HCT116 (cell line): ENCODE data around the gene AGAP1. TPM values are rescaled to one million over a fixed set of nuclear protein-coding genes. Genes with fewer than 3 reads are reported as not detected.

Experiments used
- ATAC-seq: fragments of 200-7000 bp; cut with Tn5 transposase; 2 replicates; pipeline ENCODE4 v1.9.1; 2020; ENCODE audit warnings: mild to moderate bottlenecking, moderate library complexity
- BruUV-seq: library from RNA; stranded (reverse); fragments of 400-500 nt; replicated peaks from 2 replicates; lab custom pipeline; 2021; lab: Mats Ljungman, UMichigan
- CTCF ChIA-PET: fragments of 300-600 bp; sonication (Branson Sonifier 250); formaldehyde crosslinking; loops from one replicate; lab custom pipeline; 2021; ENCODE audit warnings: antibody characterized with exemption; lab: Charles Lee
- POLR2A ChIA-PET: fragments of 300-600, 350-600 bp; sonication (Branson Sonifier 250); formaldehyde crosslinking; loops from one replicate; lab custom pipeline; 2021; ENCODE audit warnings: antibody characterized with exemption; lab: Charles Lee
- RAD21 ChIA-PET, 2 experiments: fragments of 300-600 bp; sonication (Branson Sonifier 250); formaldehyde crosslinking; loops; one replicate each; lab custom pipeline; 2023; ENCODE audit warnings: low total read pairs in 2 of 2; ENCODE audit not compliant: uncharacterized antibody in 2 of 2, unreplicated experiment in 2 of 2, low non-redundant PET in 1 of 2; lab: Charles Lee
- DNase-seq: peaks from one replicate; pipeline ENCODE4 v3.0.0-alpha.2; 2010; ENCODE audit warnings: low read depth, low spot score
- H2AFZ ChIP-seq: fragments of 200-600 bp; shearing (Covaris generic), sonication (generic); 2 replicates; pipeline ENCODE4 v1.6.1; 2017; ENCODE audit warnings: low read depth, mixed run types, mixed read lengths, antibody characterized with exemption, low read length; ENCODE audit not compliant: poor library complexity, severe bottlenecking
- H3K27ac ChIP-seq: 2 replicates; pipeline ENCODE4 v1.5.1; 2012; ENCODE audit warnings: low read depth, low read length
- H3K27me3 ChIP-seq: fragments of 200-600 bp; sonication (generic); 2 replicates; pipeline ENCODE4 v1.6.1; 2016; ENCODE audit warnings: mixed run types, low read length, mixed read lengths; ENCODE audit not compliant: insufficient read depth
- H3K36me3 ChIP-seq, 2 experiments: fragments of 200-500 bp in 1 of 2; fragments of 200-600 bp in 1 of 2; sonication (Bioruptor generic) in 1 of 2; sonication (generic) in 1 of 2; 2 replicates each; pipeline versions ENCODE4 v1.5.1 to v1.6.1; 2014 to 2016; ENCODE audit warnings: low read length in 2 of 2, inconsistent platforms in 1 of 2, mixed read lengths in 1 of 2, mixed run types in 1 of 2; ENCODE audit not compliant: insufficient read depth in 2 of 2, control insufficient read depth in 1 of 2
- H3K4me1 ChIP-seq, 2 experiments: fragments of 200-600 bp in 1 of 2; sonication (generic) in 1 of 2; 2 replicates each; pipeline versions ENCODE4 v1.5.1 to v1.6.1; 2012 to 2017; ENCODE audit warnings: low read length in 2 of 2, inconsistent platforms in 1 of 2, mild to moderate bottlenecking in 1 of 2, mixed read lengths in 1 of 2, mixed run types in 1 of 2, moderate library complexity in 1 of 2; ENCODE audit not compliant: insufficient read depth in 2 of 2, control insufficient read depth in 1 of 2
- H3K4me2 ChIP-seq: fragments of 200-600 bp; sonication (generic); 2 replicates; pipeline ENCODE4 v1.6.1; 2017; ENCODE audit warnings: mixed run types, low read length, mixed read lengths
- H3K4me3 ChIP-seq, 2 experiments: fragments of 200-600 bp in 1 of 2; sonication (generic) in 1 of 2; replicated peaks in 1 of 2; 2 replicates each; pipeline ENCODE4 v1.5.1; 2011 to 2016; ENCODE audit warnings: low read length in 2 of 2, control low read depth in 1 of 2, low read depth in 1 of 2, mild to moderate bottlenecking in 1 of 2, mixed read lengths in 1 of 2, mixed run types in 1 of 2
- H3K79me2 ChIP-seq: fragments of 200-600 bp; sonication (generic); 2 replicates; pipeline ENCODE4 v1.6.1; 2017; ENCODE audit warnings: mild to moderate bottlenecking, mixed run types, low read length, moderate library complexity, mixed read lengths; ENCODE audit not compliant: insufficient read depth
- H3K9ac ChIP-seq: fragments of 200-600 bp; sonication (generic); 2 replicates; pipeline ENCODE4 v1.6.1; 2016; ENCODE audit warnings: low read length, mixed read lengths
- H3K9me2 ChIP-seq: fragments of 200-600 bp; sonication (generic), shearing (Covaris generic); 2 replicates; pipeline ENCODE4 v1.6.1; 2017; ENCODE audit warnings: mixed run types, mild to moderate bottlenecking, moderate library complexity; ENCODE audit not compliant: insufficient read depth
- H3K9me3 ChIP-seq, 2 experiments: fragments of 200-500 bp in 1 of 2; fragments of 200-600 bp in 1 of 2; sonication (Bioruptor generic) in 1 of 2; sonication (generic) in 1 of 2; 2 replicates each; pipeline ENCODE4 v1.6.1; 2014 to 2017; ENCODE audit warnings: low read length in 2 of 2, mixed read lengths in 2 of 2, inconsistent platforms in 1 of 2, low read depth in 1 of 2, mild to moderate bottlenecking in 1 of 2, mixed run types in 1 of 2, moderate library complexity in 1 of 2; ENCODE audit not compliant: control insufficient read depth in 1 of 2, insufficient read depth in 1 of 2
- H4K20me1 ChIP-seq: fragments of 200-600 bp; sonication (generic), shearing (Covaris generic); 2 replicates; pipeline ENCODE4 v1.6.1; 2017; ENCODE audit warnings: mixed run types, mild to moderate bottlenecking, moderate library complexity; ENCODE audit not compliant: insufficient read depth
- CBX3 ChIP-seq: IDR thresholded peaks from 2 replicates; pipeline ENCODE4 v1.6.1; 2012; ENCODE audit warnings: low read depth
- CEBPB ChIP-seq: IDR thresholded peaks from 2 replicates; pipeline ENCODE4 v1.6.1; 2012; ENCODE audit warnings: low read depth
- ELF1 ChIP-seq: IDR thresholded peaks from 2 replicates; pipeline ENCODE4 v1.6.1; 2012; ENCODE audit warnings: low read depth, borderline replicate concordance
- EZH2 ChIP-seq: fragments of 200-600 bp; sonication (generic); IDR thresholded peaks from 2 replicates; pipeline ENCODE4 v1.6.1; 2017; ENCODE audit warnings: antibody characterized with exemption, mixed run types
- FOSL1 ChIP-seq: IDR thresholded peaks from 2 replicates; pipeline ENCODE4 v1.6.1; 2012; ENCODE audit warnings: low read depth
- JUND ChIP-seq: IDR thresholded peaks from 2 replicates; pipeline ENCODE4 v1.6.1; 2012
- POLR2A ChIP-seq: IDR thresholded peaks from 2 replicates; pipeline ENCODE4 v1.7.0; 2011; ENCODE audit warnings: borderline replicate concordance; ENCODE audit not compliant: insufficient read depth, insufficient read length; ENCODE audit errors: extremely low read depth
- POLR2AphosphoS5 ChIP-seq: IDR thresholded peaks from 2 replicates; pipeline ENCODE4 v1.6.1; 2011; ENCODE audit warnings: mild to moderate bottlenecking, low read depth, low read length, moderate library complexity
- SIN3A ChIP-seq: IDR thresholded peaks from 2 replicates; pipeline ENCODE4 v1.6.1; 2012; ENCODE audit warnings: low read depth
- SP1 ChIP-seq: IDR thresholded peaks from 2 replicates; pipeline ENCODE4 v1.6.1; 2012; ENCODE audit warnings: low read depth
- SRF ChIP-seq: IDR thresholded peaks from 2 replicates; pipeline ENCODE4 v1.6.1; 2012; ENCODE audit warnings: low read depth
- TCF7L2 ChIP-seq: IDR thresholded peaks from 2 replicates; pipeline ENCODE4 v1.7.0; 2011; ENCODE audit warnings: borderline replicate concordance, inconsistent platforms; ENCODE audit not compliant: insufficient read depth, insufficient read length; ENCODE audit errors: extremely low read depth
- YY1 ChIP-seq: IDR thresholded peaks from 2 replicates; pipeline ENCODE4 v1.6.1; 2011; ENCODE audit warnings: low read length, low read depth, moderate library complexity, mild to moderate bottlenecking; ENCODE audit not compliant: insufficient replicate concordance; ENCODE audit errors: extremely low read depth
- ZFX ChIP-seq: fragments of 450-650 bp; IDR thresholded peaks from 2 replicates; pipeline ENCODE4 v1.6.1; 2017
- ZNF274 ChIP-seq: fragments of 200-500 bp; sonication (Bioruptor generic); IDR thresholded peaks from 2 replicates; pipeline ENCODE4 v1.6.1; 2014; ENCODE audit warnings: mild to moderate bottlenecking, low read depth, low read length, inconsistent platforms
- intact Hi-C: fragments of 100-400 bp; cut with micrococcal nuclease; formaldehyde crosslinking; loops from 2 replicates; pipeline ENCODE4 v1.10.0; 2022
- total RNA-seq: library from RNA; stranded (reverse); gene quantifications from one replicate; pipeline ENCODE4 v1.2.1, GENCODE V29; 2021; ENCODE audit not compliant: unreplicated experiment
- TF ChIP-seq, protein P1 (sequence below): IDR thresholded peaks from 2 replicates; pipeline ENCODE4 v1.6.1; 2012
- TF ChIP-seq, protein P2 (sequence below): IDR thresholded peaks from 2 replicates; pipeline ENCODE4 v1.6.1; 2011; ENCODE audit warnings: mild to moderate bottlenecking, low read length, moderate library complexity; ENCODE audit not compliant: insufficient replicate concordance; ENCODE audit errors: extremely low read depth
- TF ChIP-seq, protein P3 (sequence below): IDR thresholded peaks from 2 replicates; pipeline ENCODE4 v1.6.1; 2012
- TF ChIP-seq, protein P4 (sequence below), 3 experiments: fragments of 200-600 bp in 1 of 3; sonication (generic) in 1 of 3; IDR thresholded peaks in 2 of 3; conservative IDR thresholded peaks in 1 of 3; 2 replicates each; pipeline ENCODE4 v1.5.1; 2012 to 2017; ENCODE audit warnings: low read depth in 2 of 3, low read length in 2 of 3, antibody characterized with exemption in 1 of 3, borderline replicate concordance in 1 of 3, control low read depth in 1 of 3, mild to moderate bottlenecking in 1 of 3, mixed read lengths in 1 of 3, mixed run types in 1 of 3, moderate library complexity in 1 of 3; ENCODE audit not compliant: insufficient read depth in 1 of 3

AGAP1 gene
- total RNA-seq, 1 experiment from 2014 or later, result 43.8 TPM

DNA sequence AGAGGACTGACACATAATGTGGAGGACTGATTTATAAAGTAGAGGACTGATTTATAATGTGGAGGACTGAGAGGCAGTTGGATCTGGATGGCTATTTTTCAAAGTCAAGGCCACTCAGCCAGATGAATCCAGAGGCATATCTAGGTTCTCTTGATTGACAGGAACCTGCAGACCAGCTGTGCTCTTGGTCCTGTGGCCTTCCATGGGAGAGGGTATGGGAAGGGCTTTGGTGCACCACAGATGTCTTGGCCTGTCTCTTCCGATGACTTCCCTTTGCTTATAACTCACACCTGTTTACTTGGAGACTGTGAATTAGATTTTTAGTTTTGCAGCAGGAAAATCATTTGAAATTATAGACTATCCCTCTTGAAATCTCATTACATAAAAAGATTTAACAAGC is 32.3 kb downstream of the AGAP1 start:
- ChIA-PET POLR2A (no interaction called here), RAD21 (no interaction called here), CTCF (no interaction called here)
- Histone ChIP-seq H3K27me3 (no peaks in the 10 kb centered on the region), H3K4me3 (no peak overlapping the region), H2AFZ (no peak overlapping the region), H3K4me2 (no peak overlapping the region), H3K4me1 (no peaks in the 10 kb centered on the region), H3K9ac (no peak overlapping the region), H3K36me3 (no peaks in the 10 kb centered on the region), H3K9me2 (no peaks in the 10 kb centered on the region), H3K79me2 (peaks cover 89% of the 10 kb centered on the region), H4K20me1 (peaks cover 4% of the 10 kb centered on the region; the same call in 1 of the 2 replicates), H3K9me3 (no peaks in the 10 kb centered on the region), H3K27ac (no peak overlapping the region)
- intact Hi-C loops, result no loop called here
- TF ChIP-seq TCF7L2 (no peak), ELF1 (no peak), YY1 (no peak), EZH2 (no peak), CBX3 (no peak), POLR2AphosphoS5 (no peak), CEBPB (no peak), SP1 (no peak), ZNF274 (no peak), JUND (no peak), FOSL1 (no peak), SRF (no peak), ZFX (no peak), POLR2A (no peak), SIN3A (no peak)
- TF ChIP-seq, protein P1, sequence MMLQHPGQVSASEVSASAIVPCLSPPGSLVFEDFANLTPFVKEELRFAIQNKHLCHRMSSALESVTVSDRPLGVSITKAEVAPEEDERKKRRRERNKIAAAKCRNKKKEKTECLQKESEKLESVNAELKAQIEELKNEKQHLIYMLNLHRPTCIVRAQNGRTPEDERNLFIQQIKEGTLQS, result no peak
- TF ChIP-seq, protein P2, sequence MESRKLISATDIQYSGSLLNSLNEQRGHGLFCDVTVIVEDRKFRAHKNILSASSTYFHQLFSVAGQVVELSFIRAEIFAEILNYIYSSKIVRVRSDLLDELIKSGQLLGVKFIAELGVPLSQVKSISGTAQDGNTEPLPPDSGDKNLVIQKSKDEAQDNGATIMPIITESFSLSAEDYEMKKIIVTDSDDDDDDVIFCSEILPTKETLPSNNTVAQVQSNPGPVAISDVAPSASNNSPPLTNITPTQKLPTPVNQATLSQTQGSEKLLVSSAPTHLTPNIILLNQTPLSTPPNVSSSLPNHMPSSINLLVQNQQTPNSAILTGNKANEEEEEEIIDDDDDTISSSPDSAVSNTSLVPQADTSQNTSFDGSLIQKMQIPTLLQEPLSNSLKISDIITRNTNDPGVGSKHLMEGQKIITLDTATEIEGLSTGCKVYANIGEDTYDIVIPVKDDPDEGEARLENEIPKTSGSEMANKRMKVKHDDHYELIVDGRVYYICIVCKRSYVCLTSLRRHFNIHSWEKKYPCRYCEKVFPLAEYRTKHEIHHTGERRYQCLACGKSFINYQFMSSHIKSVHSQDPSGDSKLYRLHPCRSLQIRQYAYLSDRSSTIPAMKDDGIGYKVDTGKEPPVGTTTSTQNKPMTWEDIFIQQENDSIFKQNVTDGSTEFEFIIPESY, result no peak
- TF ChIP-seq, protein P3, sequence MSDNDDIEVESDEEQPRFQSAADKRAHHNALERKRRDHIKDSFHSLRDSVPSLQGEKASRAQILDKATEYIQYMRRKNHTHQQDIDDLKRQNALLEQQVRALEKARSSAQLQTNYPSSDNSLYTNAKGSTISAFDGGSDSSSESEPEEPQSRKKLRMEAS, result no peak
- TF ChIP-seq, protein P4, sequence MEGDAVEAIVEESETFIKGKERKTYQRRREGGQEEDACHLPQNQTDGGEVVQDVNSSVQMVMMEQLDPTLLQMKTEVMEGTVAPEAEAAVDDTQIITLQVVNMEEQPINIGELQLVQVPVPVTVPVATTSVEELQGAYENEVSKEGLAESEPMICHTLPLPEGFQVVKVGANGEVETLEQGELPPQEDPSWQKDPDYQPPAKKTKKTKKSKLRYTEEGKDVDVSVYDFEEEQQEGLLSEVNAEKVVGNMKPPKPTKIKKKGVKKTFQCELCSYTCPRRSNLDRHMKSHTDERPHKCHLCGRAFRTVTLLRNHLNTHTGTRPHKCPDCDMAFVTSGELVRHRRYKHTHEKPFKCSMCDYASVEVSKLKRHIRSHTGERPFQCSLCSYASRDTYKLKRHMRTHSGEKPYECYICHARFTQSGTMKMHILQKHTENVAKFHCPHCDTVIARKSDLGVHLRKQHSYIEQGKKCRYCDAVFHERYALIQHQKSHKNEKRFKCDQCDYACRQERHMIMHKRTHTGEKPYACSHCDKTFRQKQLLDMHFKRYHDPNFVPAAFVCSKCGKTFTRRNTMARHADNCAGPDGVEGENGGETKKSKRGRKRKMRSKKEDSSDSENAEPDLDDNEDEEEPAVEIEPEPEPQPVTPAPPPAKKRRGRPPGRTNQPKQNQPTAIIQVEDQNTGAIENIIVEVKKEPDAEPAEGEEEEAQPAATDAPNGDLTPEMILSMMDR (IDR thresholded peaks at IDR 0.05 in 2 of 3, conservative IDR thresholded peaks at IDR 0.05 in 1 of 3; ENCODE audit: borderline replicate concordance in 1 of 3, insufficient read depth in 1 of 3, low read depth in 2 of 3, low read length in 2 of 3), result no peak
- ATAC-seq, result no peak
- BruUV-seq, result no TSS peak
- DNase-seq, result no peak
